AG09309 (cell line): ENCODE results near the gene YWHAB.

Experiments used
- DNase-seq: peaks from one replicate; pipeline ENCODE4 v3.0.0-alpha.2; 2010; ENCODE audit warnings: low read depth
- H3K4me3 ChIP-seq: 2 replicates; pipeline ENCODE4 v1.5.1; 2011; ENCODE audit warnings: mild to moderate bottlenecking, low read depth, low read length, moderate library complexity; ENCODE audit not compliant: control insufficient read depth
- CTCF ChIP-seq: IDR thresholded peaks from 2 replicates; pipeline ENCODE4 v1.5.1; 2011; ENCODE audit warnings: mild to moderate bottlenecking, low read depth, low read length, inconsistent platforms; ENCODE audit not compliant: insufficient read depth, control insufficient read depth; ENCODE audit errors: missing control alignments

The YWHAB gene

GRCh38 chr20:44911264-44911921, 25.9 kb downstream of the YWHAB start:
- DNase-seq = no peak
- TF ChIP-seq CTCF = peak; percentile 38
- no peak overlapping the region for H3K4me3 ChIP-seq

- TF ChIP-seq CTCF = no peak
- no peak overlapping the region for H3K4me3 ChIP-seq
- DNase-seq = no peak
Observed at GRCh38 chr20:44912189-44912588, 26.7 kb downstream of the YWHAB start.

- TF ChIP-seq CTCF = no peak
- no peak overlapping the region for H3K4me3 ChIP-seq
- DNase-seq = no peak
Observed at GRCh38 chr20:44914924-44915323, 29.4 kb downstream of the YWHAB start.

GRCh38 chr20:44916586-44916985, 31.1 kb downstream of the YWHAB start:
- DNase-seq = no peak
- no peak for TF ChIP-seq CTCF
- no peak overlapping the region for H3K4me3 ChIP-seq

- DNase-seq = no peak
- TF ChIP-seq CTCF = no peak
- H3K4me3 ChIP-seq = no peak overlapping the region
Observed at GRCh38 chr20:44917399-44917798, 31.9 kb downstream of the YWHAB start.

- DNase-seq = no peak
- no peak for TF ChIP-seq CTCF
Observed at GRCh38 chr20:44918342-44918741, 32.8 kb downstream of the YWHAB start.

More at GRCh38 chr20:44918342-44918741, 32.8 kb downstream of the YWHAB start:
- no peak overlapping the region for H3K4me3 ChIP-seq
